Upper lobe of left lung (tissue), 6 donors: ENCODE data around the gene NCBP2L. TPM values are rescaled to one million over a fixed set of nuclear protein-coding genes. Genes with fewer than 3 reads are reported as not detected.

Source experiments
- ATAC-seq, 2 donors: fragments of 200-7000 bp; cut with Tn5 transposase; one replicate each; pipeline ENCODE4 v1.9.1; 2022; ENCODE audit warnings: mild to moderate bottlenecking in 2 of 2, moderate library complexity in 2 of 2; ENCODE audit not compliant: low FRiP score in 2 of 2
- DNase-seq, 2 donors: peaks; one replicate each; pipeline ENCODE4 v3.0.0-alpha.2; 2019 to 2020
- H3K27ac ChIP-seq, 4 donors: fragments of 200-600 bp; sonication (generic); one replicate each; pipeline ENCODE4 v1.5.1; 2016 to 2019
- H3K27me3 ChIP-seq, 4 donors: fragments of 200-600 bp; sonication (generic); one replicate each; pipeline ENCODE4 v1.5.1; 2017 to 2019
- H3K36me3 ChIP-seq, 4 donors: fragments of 200-600 bp; sonication (generic); one replicate each; pipeline ENCODE4 v1.5.1; 2016 to 2019
- H3K4me1 ChIP-seq, 4 donors: fragments of 200-600 bp; sonication (generic); one replicate each; pipeline ENCODE4 v1.5.1; 2018 to 2019
- H3K4me3 ChIP-seq, 4 donors: fragments of 200-600 bp; sonication (generic); one replicate each; pipeline ENCODE4 v1.5.1; 2017 to 2019; ENCODE audit warnings: mild to moderate bottlenecking in 2 of 4, moderate library complexity in 1 of 4
- H3K9me3 ChIP-seq, 4 donors: fragments of 200-600 bp; sonication (generic); one replicate each; pipeline ENCODE4 v1.5.1; 2018 to 2019
- EP300 ChIP-seq, 4 donors: sonication (generic); formaldehyde crosslinking; IDR thresholded peaks; one replicate each; pipeline ENCODE4 v1.5.1; 2017; ENCODE audit warnings: antibody characterized with exemption in 4 of 4, control low read depth in 2 of 4
- POLR2A ChIP-seq, 4 donors: fragments of 450-650 bp; IDR thresholded peaks; one replicate each; pipeline ENCODE4 v1.5.1; 2016 to 2017; ENCODE audit warnings: antibody characterized with exemption in 4 of 4, mild to moderate bottlenecking in 2 of 4
- POLR2AphosphoS5 ChIP-seq, 2 donors: sonication (generic); formaldehyde crosslinking; IDR thresholded peaks; one replicate each; pipeline ENCODE4 v1.5.1; 2017; ENCODE audit warnings: antibody characterized with exemption in 2 of 2
- WGBS, 2 donors: methylation state at CpG; one replicate each; pipeline ENCODE4 v1.1.5; 2017 to 2018; 5-methylcytosine and 5-hydroxymethylcytosine counted together
- total RNA-seq, 6 donors: library from RNA; depleted of rRNA in 4 of 6; stranded (reverse); fragments of >200 nt in 4 of 6; gene quantifications; one replicate each; pipeline versions ENCODE4 v1.1.0 to v1.2.1, GENCODE V29; 2016 to 2021
- TF ChIP-seq, protein P1 (sequence below), 6 experiments: fragments of 450-650 bp in 4 of 6; fragments of 200-600 bp in 2 of 6; sonication (generic) in 2 of 6; IDR thresholded peaks; one replicate each; pipeline ENCODE4 v1.5.1; 2016 to 2019; ENCODE audit warnings: antibody characterized with exemption in 6 of 6
- donor health status: DM: no; HTN: no; CAD: no; lungs with moderate emphysema.
- donor health status: DM: no; HTN: yes; CAD: no; lungs with severe emphysema.

The NCBP2L gene
- total RNA-seq, 6 donors from 2014 or later = 0.13 to 2.0 (median 0.33) TPM; not detected in 3

- H3K9me3 ChIP-seq = no peaks in the 10 kb centered on the region
- DNase-seq = no peak
- WGBS, 2 donors = 80 to 93% methylated on average over 5 of the region's 5 CpGs
- H3K4me3 ChIP-seq = no peak overlapping the region
- TF ChIP-seq EP300 (IDR thresholded peaks at IDR 0.05) = no peak
- TF ChIP-seq, protein P1, sequence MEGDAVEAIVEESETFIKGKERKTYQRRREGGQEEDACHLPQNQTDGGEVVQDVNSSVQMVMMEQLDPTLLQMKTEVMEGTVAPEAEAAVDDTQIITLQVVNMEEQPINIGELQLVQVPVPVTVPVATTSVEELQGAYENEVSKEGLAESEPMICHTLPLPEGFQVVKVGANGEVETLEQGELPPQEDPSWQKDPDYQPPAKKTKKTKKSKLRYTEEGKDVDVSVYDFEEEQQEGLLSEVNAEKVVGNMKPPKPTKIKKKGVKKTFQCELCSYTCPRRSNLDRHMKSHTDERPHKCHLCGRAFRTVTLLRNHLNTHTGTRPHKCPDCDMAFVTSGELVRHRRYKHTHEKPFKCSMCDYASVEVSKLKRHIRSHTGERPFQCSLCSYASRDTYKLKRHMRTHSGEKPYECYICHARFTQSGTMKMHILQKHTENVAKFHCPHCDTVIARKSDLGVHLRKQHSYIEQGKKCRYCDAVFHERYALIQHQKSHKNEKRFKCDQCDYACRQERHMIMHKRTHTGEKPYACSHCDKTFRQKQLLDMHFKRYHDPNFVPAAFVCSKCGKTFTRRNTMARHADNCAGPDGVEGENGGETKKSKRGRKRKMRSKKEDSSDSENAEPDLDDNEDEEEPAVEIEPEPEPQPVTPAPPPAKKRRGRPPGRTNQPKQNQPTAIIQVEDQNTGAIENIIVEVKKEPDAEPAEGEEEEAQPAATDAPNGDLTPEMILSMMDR (IDR thresholded peaks at IDR 0.05) = no peak
- TF ChIP-seq POLR2AphosphoS5 (IDR thresholded peaks at IDR 0.05) = no peak
- no peak for TF ChIP-seq POLR2A (IDR thresholded peaks at IDR 0.05)
- peaks cover 28 to 51% (median 41%) of the 10 kb centered on the region in 4 donors for H3K4me1 ChIP-seq
- H3K27me3 ChIP-seq = no peaks in the 10 kb centered on the region
- H3K27ac ChIP-seq = peak overlapping the region in 3 of 4 donors; percentile 33 to 67 (median 46)
- H3K36me3 ChIP-seq = no peaks in the 10 kb centered on the region
- ATAC-seq = no peak
These were observed 39.3 kb upstream of the NCBP2L start for GRCh38 chrX:107738272-107738671.

DNA sequence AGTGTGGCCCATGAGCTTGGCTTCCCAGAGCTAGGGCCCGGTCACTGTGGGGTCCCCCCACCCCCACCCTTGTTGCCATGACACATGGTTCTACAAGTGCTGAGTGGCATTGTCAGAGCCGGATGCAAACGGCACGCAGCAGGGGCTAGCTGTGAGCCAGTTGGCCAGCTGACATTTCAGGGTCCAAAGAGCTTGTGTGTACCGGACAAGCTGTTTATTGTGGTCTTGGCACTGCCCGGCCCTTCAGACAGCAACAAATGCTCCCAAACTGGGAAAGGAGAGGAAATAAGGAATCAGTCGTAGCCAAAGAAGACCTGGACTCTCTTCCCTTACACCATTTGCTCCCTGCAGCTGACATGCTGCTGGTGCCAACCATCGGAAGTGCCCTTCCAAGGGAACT is 38.8 kb upstream of the NCBP2L start:
- Histone ChIP-seq H3K27me3 (no peaks in the 10 kb centered on the region), H3K4me3 (no peak overlapping the region), H3K36me3 (no peaks in the 10 kb centered on the region), H3K4me1 (peaks cover 31 to 48% (median 40%) of the 10 kb centered on the region in 4 donors), H3K27ac (peak overlapping the region in 3 of 4 donors; percentile 33 to 67 (median 46)), H3K9me3 (no peaks in the 10 kb centered on the region)
- WGBS, 2 donors = 65 to 79% methylated on average over 2 to 8 of the region's 8 CpGs
- DNase-seq (no peak), ATAC-seq (no peak)
- TF ChIP-seq, protein P1 (IDR thresholded peaks at IDR 0.05) = no peak
- TF ChIP-seq EP300 (IDR thresholded peaks at IDR 0.05) (no peak), POLR2A (IDR thresholded peaks at IDR 0.05) (no peak), POLR2AphosphoS5 (IDR thresholded peaks at IDR 0.05) (no peak)

GRCh38 chrX:107739541-107739940 is 38.0 kb upstream of the NCBP2L start:
- no peak for TF ChIP-seq EP300 (IDR thresholded peaks at IDR 0.05)
- TF ChIP-seq, protein P1 (IDR thresholded peaks at IDR 0.05) = no peak
- no peak for TF ChIP-seq POLR2A (IDR thresholded peaks at IDR 0.05)
- TF ChIP-seq POLR2AphosphoS5 (IDR thresholded peaks at IDR 0.05) = no peak

GRCh38 chrX:107741404-107741790 is 36.1 kb upstream of the NCBP2L start:
- WGBS, 2 donors = 0 to 63% methylated on average over 1 to 7 of the region's 7 CpGs
- no peaks in the 10 kb centered on the region for H3K36me3 ChIP-seq
- peaks cover 31 to 48% (median 40%) of the 10 kb centered on the region in 4 donors for H3K4me1 ChIP-seq
- TF ChIP-seq POLR2AphosphoS5 (IDR thresholded peaks at IDR 0.05) (no peak), POLR2A (IDR thresholded peaks at IDR 0.05) (no peak), EP300 (IDR thresholded peaks at IDR 0.05) (no peak)
- TF ChIP-seq, protein P1 (IDR thresholded peaks at IDR 0.05) = no peak
- H3K4me3 ChIP-seq = peak overlapping the region in 1 of 4 donors; percentile 8
- DNase-seq (peak in 1 of 2 donors; percentile 30), ATAC-seq (no peak)
- H3K9me3 ChIP-seq = no peaks in the 10 kb centered on the region
- no peaks in the 10 kb centered on the region for H3K27me3 ChIP-seq
- H3K27ac ChIP-seq = peak overlapping the region; percentile 77 to 92 (median 88)

More at GRCh38 chrX:107739541-107739940, 38.0 kb upstream of the NCBP2L start:
- 87% methylated on average over 3 of the region's 3 CpGs; no CpG with 5 or more reads in 1 of the 2 donors for whole genome bisulfite sequencing, 2 donors
- no peaks in the 10 kb centered on the region for H3K27me3 ChIP-seq
- no peaks in the 10 kb centered on the region for H3K9me3 ChIP-seq
- peak overlapping the region in 3 of 4 donors; percentile 46 to 89 (median 86) for H3K27ac ChIP-seq
- no peak overlapping the region for H3K4me3 ChIP-seq
- no peak for DNase-seq
- H3K4me1 ChIP-seq = peaks cover 31 to 48% (median 40%) of the 10 kb centered on the region in 4 donors
- no peaks in the 10 kb centered on the region for H3K36me3 ChIP-seq
- ATAC-seq = no peak

DNA sequence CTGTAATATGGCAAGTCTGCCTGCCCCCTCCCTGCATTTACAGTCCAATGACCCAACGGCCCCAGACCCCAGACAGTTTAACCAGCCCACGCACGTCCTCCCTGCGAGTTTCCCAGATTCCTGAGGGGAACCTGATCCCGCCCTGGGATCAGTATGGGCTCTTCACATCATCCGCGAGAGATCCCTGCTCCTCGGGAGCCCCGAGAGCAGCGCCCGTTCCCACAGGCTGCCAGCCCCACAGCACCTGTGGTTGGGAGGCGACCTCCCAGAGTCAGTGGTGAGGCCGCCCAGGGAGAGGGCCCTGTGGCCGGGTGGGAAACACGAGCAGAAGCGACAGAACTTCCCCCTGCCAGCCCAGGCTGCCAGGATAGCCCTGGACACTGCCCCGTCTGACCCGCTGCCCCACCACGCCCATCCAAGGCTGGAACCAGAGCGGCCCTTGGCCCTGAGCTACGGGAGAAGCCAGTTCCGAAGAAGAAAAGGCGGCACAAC is 34.8 kb upstream of the NCBP2L start:
- Histone ChIP-seq H3K27me3 (no peaks in the 10 kb centered on the region), H3K4me1 (peaks cover 31 to 46% (median 39%) of the 10 kb centered on the region in 4 donors), H3K27ac (peak overlapping the region; percentile 77 to 92 (median 88)), H3K9me3 (no peaks in the 10 kb centered on the region), H3K36me3 (no peaks in the 10 kb centered on the region), H3K4me3 (peak overlapping the region in 3 of 4 donors; percentile 3 to 12 (median 10))
- TF ChIP-seq POLR2AphosphoS5 (IDR thresholded peaks at IDR 0.05) = no peak
- no peak for TF ChIP-seq EP300 (IDR thresholded peaks at IDR 0.05)
- no peak for TF ChIP-seq POLR2A (IDR thresholded peaks at IDR 0.05)
- TF ChIP-seq, protein P1 (IDR thresholded peaks at IDR 0.05) = no peak
- DNase-seq = peak in 1 of 2 donors; percentile 61
- 40 to 57% methylated on average over 6 to 23 of the region's 23 CpGs for WGBS, 2 donors
- ATAC-seq = peak in 1 of 2 donors; percentile 20
